RWPE2 (cell line): ENCODE measurements around the gene SNTB2.
A peak's percentile ranks its signal among the peaks of the same experiment; 100 is the strongest.

Experiments
- ATAC-seq: fragments of 200-7000 bp; cut with Tn5 transposase; 3 replicates; pipeline ENCODE4 v1.9.1; 2021; ENCODE audit warnings: low read depth
- DNase-seq: peaks from one replicate; pipeline ENCODE4 v3.0.0-alpha.2; 2020; ENCODE audit warnings: low spot score
- H3K27ac ChIP-seq: fragments of 450-650 bp; 2 replicates; pipeline ENCODE4 v1.5.1; 2017; ENCODE audit warnings: mild to moderate bottlenecking; ENCODE audit not compliant: poor library complexity, severe bottlenecking
- H3K27me3 ChIP-seq: fragments of 250-450 bp; sonication (Bioruptor Pico); 2 replicates; pipeline ENCODE4 v1.5.1; 2021; ENCODE audit warnings: mild to moderate bottlenecking, moderate library complexity; ENCODE audit not compliant: insufficient read depth, poor library complexity, severe bottlenecking
- H3K36me3 ChIP-seq: fragments of 250-450 bp; sonication (Bioruptor Pico); 2 replicates; pipeline ENCODE4 v1.5.1; 2020; ENCODE audit warnings: low read depth, mild to moderate bottlenecking, moderate library complexity
- H3K4me1 ChIP-seq: fragments of 250-450 bp; sonication (Bioruptor Pico); 2 replicates; pipeline ENCODE4 v1.5.1; 2021; ENCODE audit warnings: mild to moderate bottlenecking, moderate library complexity; ENCODE audit not compliant: insufficient read depth, poor library complexity, severe bottlenecking
- H3K4me3 ChIP-seq: fragments of 250-450 bp; sonication (Bioruptor Pico); 2 replicates; pipeline ENCODE4 v1.5.1; 2021; ENCODE audit warnings: mild to moderate bottlenecking, moderate library complexity; ENCODE audit not compliant: severe bottlenecking
- H3K9me3 ChIP-seq: fragments of 250-450 bp; sonication (Bioruptor Pico); 2 replicates; pipeline ENCODE4 v1.5.1; 2021; ENCODE audit warnings: mild to moderate bottlenecking, moderate library complexity; ENCODE audit not compliant: severe bottlenecking
- TF ChIP-seq, protein P1 (sequence below): fragments of 450-650 bp; IDR thresholded peaks from one replicate; pipeline ENCODE4 v1.5.1; 2017; ENCODE audit warnings: mild to moderate bottlenecking, moderate library complexity; ENCODE audit not compliant: poor library complexity, severe bottlenecking

The SNTB2 gene

DNA sequence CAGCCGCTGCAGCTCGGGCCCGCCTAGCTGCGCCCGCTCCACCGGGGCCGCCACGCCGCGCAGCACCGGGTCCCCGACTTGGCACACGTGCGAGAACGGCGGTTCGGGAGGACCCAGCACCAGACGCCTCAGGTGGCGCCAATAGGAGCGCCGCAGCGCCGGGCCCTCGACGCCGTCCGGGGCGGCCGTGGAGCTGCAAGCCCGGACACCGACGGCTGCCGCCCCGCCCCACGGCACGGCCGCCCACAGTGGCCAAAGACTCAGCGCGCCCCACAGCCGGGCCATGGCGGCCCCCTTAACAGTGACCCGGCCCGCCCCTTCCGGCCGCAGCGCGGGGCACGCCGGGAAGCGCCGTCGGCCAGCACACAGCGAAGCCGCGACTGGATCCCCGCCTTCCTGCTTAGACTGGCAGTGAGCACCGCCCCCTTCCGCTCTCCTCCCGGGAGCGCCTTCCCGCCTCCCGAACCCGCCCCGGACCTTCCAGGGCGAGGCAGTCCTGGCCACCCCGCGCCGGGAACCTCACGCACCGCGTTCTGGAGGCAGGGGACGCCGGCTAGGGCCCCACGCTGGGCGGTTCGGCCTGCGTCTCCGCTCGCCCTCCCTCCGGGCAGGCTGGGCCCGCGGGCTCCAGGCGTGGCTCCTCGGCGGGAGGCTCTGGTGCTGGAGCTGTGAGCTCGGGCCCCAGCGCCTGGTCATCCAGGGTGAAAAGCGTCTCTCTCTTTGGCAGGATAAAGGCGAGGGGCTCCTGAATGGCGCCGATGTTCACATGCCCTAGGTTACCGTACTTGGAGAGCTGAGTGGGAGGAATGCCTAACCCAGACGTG lies 143.5 kb downstream of the SNTB2 start, which contains the start of gene PDF:
Gene PDF (minus strand): TSS at position 303 of the 824 bp plus-strand sequence. CDS start 18 bp downstream, at position 285.
- H3K4me1 ChIP-seq: peaks cover 13% of the 10 kb centered on the region
- no peaks in the 10 kb centered on the region for H3K27me3 ChIP-seq
- peak within 1 kb of the TSS; percentile 83 for H3K4me3 ChIP-seq
- ATAC-seq: peak; percentile 91
- peaks cover 73% of the 10 kb centered on the region for H3K36me3 ChIP-seq
- no peaks in the 10 kb centered on the region for H3K9me3 ChIP-seq
- peak within 1 kb of the TSS; percentile 57 for H3K27ac ChIP-seq
- DNase-seq: peak; percentile 96
- TF ChIP-seq, protein P1, sequence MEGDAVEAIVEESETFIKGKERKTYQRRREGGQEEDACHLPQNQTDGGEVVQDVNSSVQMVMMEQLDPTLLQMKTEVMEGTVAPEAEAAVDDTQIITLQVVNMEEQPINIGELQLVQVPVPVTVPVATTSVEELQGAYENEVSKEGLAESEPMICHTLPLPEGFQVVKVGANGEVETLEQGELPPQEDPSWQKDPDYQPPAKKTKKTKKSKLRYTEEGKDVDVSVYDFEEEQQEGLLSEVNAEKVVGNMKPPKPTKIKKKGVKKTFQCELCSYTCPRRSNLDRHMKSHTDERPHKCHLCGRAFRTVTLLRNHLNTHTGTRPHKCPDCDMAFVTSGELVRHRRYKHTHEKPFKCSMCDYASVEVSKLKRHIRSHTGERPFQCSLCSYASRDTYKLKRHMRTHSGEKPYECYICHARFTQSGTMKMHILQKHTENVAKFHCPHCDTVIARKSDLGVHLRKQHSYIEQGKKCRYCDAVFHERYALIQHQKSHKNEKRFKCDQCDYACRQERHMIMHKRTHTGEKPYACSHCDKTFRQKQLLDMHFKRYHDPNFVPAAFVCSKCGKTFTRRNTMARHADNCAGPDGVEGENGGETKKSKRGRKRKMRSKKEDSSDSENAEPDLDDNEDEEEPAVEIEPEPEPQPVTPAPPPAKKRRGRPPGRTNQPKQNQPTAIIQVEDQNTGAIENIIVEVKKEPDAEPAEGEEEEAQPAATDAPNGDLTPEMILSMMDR: no peak

DNA sequence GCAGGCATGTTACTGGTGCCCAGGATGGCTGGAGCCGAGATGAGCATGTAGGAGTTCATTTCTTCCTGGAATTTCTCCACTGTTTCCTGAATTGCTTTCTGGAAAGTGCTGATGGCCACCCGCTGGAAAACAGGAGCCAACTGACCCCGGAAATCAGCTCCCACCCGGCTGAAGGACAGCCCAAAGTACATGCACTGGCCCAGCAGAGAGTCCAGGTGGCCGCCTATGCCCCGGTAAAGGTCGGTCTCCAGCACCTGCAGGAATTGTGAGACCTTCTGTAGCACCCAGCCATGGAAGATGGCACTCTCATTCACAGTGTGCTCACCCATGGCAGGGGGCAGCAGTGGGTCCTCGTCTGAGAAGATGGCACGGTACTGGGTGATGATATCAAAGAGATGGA lies 147.7 kb downstream of the SNTB2 start:
- no peaks in the 10 kb centered on the region for H3K27me3 ChIP-seq
- peaks cover 6% of the 10 kb centered on the region for H3K4me1 ChIP-seq
- H3K4me3 ChIP-seq: no peak overlapping the region
- no peaks in the 10 kb centered on the region for H3K9me3 ChIP-seq
- TF ChIP-seq, protein P1: no peak
- DNase-seq (no peak), ATAC-seq (no peak)
- H3K36me3 ChIP-seq: peaks cover 56% of the 10 kb centered on the region
- no peak overlapping the region for H3K27ac ChIP-seq

DNA sequence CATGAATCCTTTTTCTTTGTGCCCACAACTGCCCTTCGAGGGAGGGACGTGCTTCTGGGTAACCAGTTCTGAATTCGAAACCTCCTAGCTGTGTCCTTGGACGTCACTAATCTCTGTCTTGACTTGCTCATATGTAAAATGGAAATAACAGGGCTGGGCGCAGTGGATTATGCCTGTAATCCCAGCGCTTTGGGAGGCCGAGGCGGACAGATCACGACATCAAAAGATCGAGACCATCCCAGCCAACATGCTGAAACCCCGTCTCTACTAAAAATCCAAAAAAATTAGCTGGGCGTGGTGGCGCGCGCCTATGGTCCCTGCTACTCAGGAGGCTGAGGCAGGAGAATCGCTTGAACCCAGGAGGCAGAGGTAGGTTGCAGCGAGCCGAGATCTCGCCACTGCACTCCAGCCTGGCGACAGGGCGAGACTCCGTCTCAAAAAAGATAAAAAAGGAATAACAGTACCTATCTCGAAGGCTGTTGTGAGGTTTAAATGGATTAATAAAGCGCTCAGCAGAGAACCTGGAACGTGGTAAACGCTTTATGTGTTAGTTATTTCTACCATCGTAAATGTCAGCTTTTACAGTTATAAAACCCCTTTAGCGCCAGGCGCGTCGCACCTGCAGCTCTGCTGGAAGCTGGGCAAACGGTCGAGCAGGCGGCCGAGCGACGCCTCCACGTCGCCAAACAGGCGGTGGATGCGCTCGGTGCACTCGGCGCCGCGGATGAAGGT lies 151.8 kb downstream of the SNTB2 start:
- peaks cover 14% of the 10 kb centered on the region for H3K4me1 ChIP-seq

DNA sequence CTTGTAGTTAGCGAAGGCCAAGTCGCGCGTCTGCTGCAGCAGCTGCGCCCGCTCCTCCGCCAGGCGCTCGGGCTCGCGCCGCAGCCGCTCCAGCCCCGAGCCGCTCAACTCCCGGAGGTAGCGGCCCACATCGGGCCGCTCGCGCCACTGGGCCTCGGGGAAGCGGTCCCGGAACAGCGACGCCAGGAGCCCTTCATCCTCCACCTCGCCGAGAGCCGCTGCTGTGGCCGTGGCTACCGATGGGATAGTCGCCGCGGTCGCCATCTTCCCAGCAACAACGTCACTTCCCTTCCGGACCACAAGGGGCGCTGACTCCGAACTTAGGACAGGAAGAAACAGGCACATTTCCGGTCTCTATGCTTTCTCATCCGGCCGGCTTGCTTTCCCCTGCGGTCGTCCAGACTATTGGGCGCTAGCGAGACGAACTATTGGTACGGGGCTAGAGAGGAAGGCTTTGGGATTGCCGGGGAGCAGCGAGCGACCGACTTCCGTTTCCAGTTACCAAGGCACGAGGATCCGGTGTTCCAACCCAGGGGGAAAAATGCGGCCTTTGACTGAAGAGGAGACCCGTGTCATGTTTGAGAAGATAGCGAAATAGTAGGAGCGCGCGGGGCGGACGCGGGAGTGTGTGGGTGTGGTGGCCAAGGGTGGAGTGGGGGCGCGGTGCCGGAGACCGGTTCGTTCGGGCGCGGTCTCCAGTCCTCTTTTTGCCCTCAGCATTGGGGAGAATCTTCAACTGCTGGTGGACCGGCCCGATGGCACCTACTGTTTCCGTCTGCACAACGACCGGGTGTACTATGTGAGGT lies 152.5 kb downstream of the SNTB2 start, which contains the start of the genes COG8 and NIP7:
Gene COG8 (minus strand): TSS at position 276 of the 806 bp plus-strand sequence. CDS start 12 bp downstream, at position 264.
Gene NIP7 (plus strand): TSS at position 484 of the 806 bp plus-strand sequence. CDS start 58 bp downstream, at position 542.
- peaks cover 63% of the 10 kb centered on the region for H3K36me3 ChIP-seq
- H3K4me3 ChIP-seq: peak within 1 kb of the TSS; percentile 62
- peak; percentile 97 for DNase-seq
- peak; percentile 99 for ATAC-seq
- H3K4me1 ChIP-seq: peaks cover 14% of the 10 kb centered on the region
- no peaks in the 10 kb centered on the region for H3K27me3 ChIP-seq
- H3K9me3 ChIP-seq: no peaks in the 10 kb centered on the region
- TF ChIP-seq, protein P1: peak; percentile 89
- peak within 1 kb of the TSS; percentile 52 for H3K27ac ChIP-seq

More for the DNA sequence above, 151.8 kb downstream of the SNTB2 start:
- ATAC-seq: no peak
- TF ChIP-seq, protein P1: no peak
- peaks cover 64% of the 10 kb centered on the region for H3K36me3 ChIP-seq
- no peaks in the 10 kb centered on the region for H3K27me3 ChIP-seq
- H3K4me3 ChIP-seq: peak overlapping the region; percentile 62
- no peaks in the 10 kb centered on the region for H3K9me3 ChIP-seq
- H3K27ac ChIP-seq: peak overlapping the region; percentile 52
- no peak for DNase-seq
